Measurements from ENCODE around the gene TEX264.

DNA sequence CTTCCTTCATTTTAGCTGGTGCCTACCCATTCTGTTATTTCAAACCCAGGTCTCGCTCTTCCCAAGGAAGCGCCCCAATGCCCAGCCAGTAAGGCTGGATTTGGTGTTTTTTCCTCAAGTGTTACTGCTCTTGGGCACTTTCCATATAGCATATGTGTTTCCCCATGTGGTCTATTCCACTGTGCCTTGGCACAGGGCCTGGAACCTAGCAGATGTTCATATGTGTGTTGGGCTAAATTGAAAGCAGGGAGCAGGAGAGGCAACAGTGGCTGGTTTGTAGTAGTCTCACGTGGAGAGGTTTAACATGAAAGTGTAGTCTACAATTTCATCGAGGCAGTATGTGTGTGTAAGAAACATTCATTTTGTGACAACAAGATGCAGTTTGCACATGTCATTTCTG lies 48.2 kb upstream of the TEX264 start:
- TF ChIP-seq, protein P1, sequence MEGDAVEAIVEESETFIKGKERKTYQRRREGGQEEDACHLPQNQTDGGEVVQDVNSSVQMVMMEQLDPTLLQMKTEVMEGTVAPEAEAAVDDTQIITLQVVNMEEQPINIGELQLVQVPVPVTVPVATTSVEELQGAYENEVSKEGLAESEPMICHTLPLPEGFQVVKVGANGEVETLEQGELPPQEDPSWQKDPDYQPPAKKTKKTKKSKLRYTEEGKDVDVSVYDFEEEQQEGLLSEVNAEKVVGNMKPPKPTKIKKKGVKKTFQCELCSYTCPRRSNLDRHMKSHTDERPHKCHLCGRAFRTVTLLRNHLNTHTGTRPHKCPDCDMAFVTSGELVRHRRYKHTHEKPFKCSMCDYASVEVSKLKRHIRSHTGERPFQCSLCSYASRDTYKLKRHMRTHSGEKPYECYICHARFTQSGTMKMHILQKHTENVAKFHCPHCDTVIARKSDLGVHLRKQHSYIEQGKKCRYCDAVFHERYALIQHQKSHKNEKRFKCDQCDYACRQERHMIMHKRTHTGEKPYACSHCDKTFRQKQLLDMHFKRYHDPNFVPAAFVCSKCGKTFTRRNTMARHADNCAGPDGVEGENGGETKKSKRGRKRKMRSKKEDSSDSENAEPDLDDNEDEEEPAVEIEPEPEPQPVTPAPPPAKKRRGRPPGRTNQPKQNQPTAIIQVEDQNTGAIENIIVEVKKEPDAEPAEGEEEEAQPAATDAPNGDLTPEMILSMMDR (IDR thresholded peaks at IDR 0.05): no peak
- TF ChIP-seq NFE2L1 (CRISPR knock-in tag; IDR thresholded peaks at IDR 0.05): no peak
- TF ChIP-seq E2F5 (CRISPR knock-in tag; IDR thresholded peaks at IDR 0.05): no peak
- no peak for TF ChIP-seq NFYB (CRISPR knock-in tag; conservative IDR thresholded peaks at IDR 0.05; ENCODE audit: low read depth)
- TF ChIP-seq TEAD4 (CRISPR knock-in tag; IDR thresholded peaks at IDR 0.05): no peak
- TF ChIP-seq, protein P2, sequence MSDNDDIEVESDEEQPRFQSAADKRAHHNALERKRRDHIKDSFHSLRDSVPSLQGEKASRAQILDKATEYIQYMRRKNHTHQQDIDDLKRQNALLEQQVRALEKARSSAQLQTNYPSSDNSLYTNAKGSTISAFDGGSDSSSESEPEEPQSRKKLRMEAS (CRISPR knock-in tag; IDR thresholded peaks at IDR 0.05): no peak
- no peak for TF ChIP-seq SMAD3 (CRISPR knock-in tag; IDR thresholded peaks at IDR 0.05; ENCODE audit: borderline replicate concordance)
- TF ChIP-seq, protein P3, sequence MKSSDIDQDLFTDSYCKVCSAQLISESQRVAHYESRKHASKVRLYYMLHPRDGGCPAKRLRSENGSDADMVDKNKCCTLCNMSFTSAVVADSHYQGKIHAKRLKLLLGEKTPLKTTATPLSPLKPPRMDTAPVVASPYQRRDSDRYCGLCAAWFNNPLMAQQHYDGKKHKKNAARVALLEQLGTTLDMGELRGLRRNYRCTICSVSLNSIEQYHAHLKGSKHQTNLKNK (CRISPR knock-in tag; IDR thresholded peaks at IDR 0.05): no peak
- no peak for TF ChIP-seq USF1 (CRISPR knock-in tag; IDR thresholded peaks at IDR 0.05)
- no peak for TF ChIP-seq MXD4 (CRISPR knock-in tag; IDR thresholded peaks at IDR 0.05; ENCODE audit: borderline replicate concordance)
- no peak for TF ChIP-seq ZNF416 (CRISPR knock-in tag; IDR thresholded peaks at IDR 0.05)

Data from WTC11 (cell line).